ENCODE measurements around the gene TMEM92.

Gene TMEM92

GRCh38 chr17:50329716-50330115 is 55.5 kb downstream of the TMEM92 start:
- no peak for DNase-seq

GRCh38 chr17:50330151-50330775 is 56.0 kb downstream of the TMEM92 start:
- no peak for DNase-seq

All from DMS79 treated with DMSO at 0.1 percent for 48 hours (cell line).